Heart left ventricle (tissue), 16 donors: ENCODE measurements around the gene TXNRD3. TPM values are rescaled to one million over a fixed set of nuclear protein-coding genes. Genes with fewer than 3 reads are reported as not detected.

ENCODE experiments used
- ATAC-seq, 4 donors: fragments of 200-7000 bp; cut with Tn5 transposase; one replicate each; pipeline ENCODE4 v1.9.1; 2020 to 2022; ENCODE audit warnings: moderate library complexity in 4 of 4, mild to moderate bottlenecking in 3 of 4, moderate number of reproducible peaks in 1 of 4
- DNase-seq, 5 donors: peaks; one replicate each; pipeline ENCODE4 v3.0.0-alpha.2; 2020
- H3K27ac ChIP-seq, 12 donors: fragments of 200-600 bp; sonication (generic) in 4 of 12; one replicate each; pipeline versions ENCODE4 v1.5.0 to v1.8.0; 2016 to 2022; ENCODE audit warnings: mild to moderate bottlenecking in 2 of 12
- H3K27me3 ChIP-seq, 9 donors: fragments of 200-600 bp; sonication (generic) in 2 of 9; one replicate each; pipeline versions ENCODE4 v1.5.1 to v1.8.0; 2016 to 2022; ENCODE audit warnings: mild to moderate bottlenecking in 3 of 9
- H3K36me3 ChIP-seq, 9 donors: fragments of 200-600 bp; sonication (generic) in 2 of 9; one replicate each; pipeline versions ENCODE4 v1.5.0 to v1.8.0; 2018 to 2022; ENCODE audit warnings: mild to moderate bottlenecking in 2 of 9
- H3K4me1 ChIP-seq, 12 donors: fragments of 200-600 bp; sonication (generic) in 4 of 12; one replicate each; pipeline versions ENCODE4 v1.5.0 to v1.8.0; 2016 to 2022; ENCODE audit warnings: mild to moderate bottlenecking in 3 of 12
- H3K4me3 ChIP-seq, 12 donors: fragments of 200-600 bp; sonication (generic) in 4 of 12; one replicate each; pipeline versions ENCODE4 v1.5.0 to v1.8.0; 2017 to 2022; ENCODE audit warnings: mild to moderate bottlenecking in 9 of 12, moderate library complexity in 4 of 12
- H3K9me3 ChIP-seq, 12 donors: fragments of 200-600 bp; sonication (generic) in 4 of 12; one replicate each; pipeline versions ENCODE4 v1.5.0 to v1.8.0; 2016 to 2022; ENCODE audit warnings: mild to moderate bottlenecking in 1 of 12
- POLR2A ChIP-seq, 2 donors: fragments of 450-650 bp; IDR thresholded peaks; one replicate each; pipeline ENCODE4 v1.6.1; 2017; ENCODE audit warnings: antibody characterized with exemption in 2 of 2, mild to moderate bottlenecking in 2 of 2, moderate library complexity in 2 of 2
- WGBS, 4 donors: extraction: QIAGEN DNeasy Blood & Tissue Kit in 2 of 4; methylation state at CpG; one replicate each; pipeline versions ENCODE4 v1.1.5 to v1.1.7; 2013 to 2018; 5-methylcytosine and 5-hydroxymethylcytosine counted together
- intact Hi-C, 10 donors: fragments of 100-400 bp; cut with DNase I; formaldehyde crosslinking; loops; one replicate each; pipeline versions ENCODE4 v1.11.1 to v1.14.2; 2022
- polyA plus RNA-seq, 2 donors: library from polyadenylated mRNA; stranded (reverse); fragments of 200-250 nt; gene quantifications; one replicate each; pipeline ENCODE4 v1.2.3, GENCODE V29; 2013
- total RNA-seq, 9 donors: library from RNA; depleted of rRNA in 2 of 9; stranded (reverse); fragments of >200 nt in 2 of 9; fragmentation: NEBNext Ultra II Directional in 3 of 9; extraction: Animal tissue kit (Norgen Biotek cat#: 25700) in 3 of 9; gene quantifications; one replicate each; pipeline versions ENCODE4 v1.1.0 to v1.2.4, GENCODE V29; 2016 to 2023
- TF ChIP-seq, protein P1 (sequence below), 12 donors: fragments of 200-600 bp; sonication (generic) in 4 of 12; IDR thresholded peaks; one replicate each; pipeline versions ENCODE4 v1.5.0 to v1.8.0; 2018 to 2022; ENCODE audit warnings: antibody characterized with exemption in 12 of 12, mild to moderate bottlenecking in 5 of 12
- donor health status: ischemic (EF 13 %, LVEDD 7.1; RV severe dilation, severe dysfunction).
- donor health status: healthy with polysubstance abuse.
- donor health status: DM: no; HTN: yes; CAD: no.
- donor health status: DM: no; HTN: no; CAD: no.
- donor health status: ischemic (EF 25% LVEDD 6.9; RV normal size, moderate dysfunction).
- donor health status: ischemic (EF 25% LVEDD 5.7; RV mildly dilated, moderate dysfunction).
- donor health status: healthy.
- donor health status: DM: yes; HTN: yes; CAD: no.
- donor health status: ischemic (EF 35%, LVEDD 5.7; RV mildly dilated, moderate dysfunction).
- donor health status: nonischemic (EF 11% LVEDD 7.7; RV severe dilation, severe dysfunction).
- donor health status: DM: yes; HTN: yes; CAD: no.
- donor health status: PGD.
- donor health status: ischemic (EF 29% LVEDD 5.4; RV normal size, mild dysfunction).
- donor health status: nonischemic (EF 23%, LVEDD 6.1; RV moderate dilation, normal function).

The TXNRD3 gene
- total and polyA plus RNA-seq, 11 donors, result 1.7 to 8.2 (median 5.7) TPM

DNA sequence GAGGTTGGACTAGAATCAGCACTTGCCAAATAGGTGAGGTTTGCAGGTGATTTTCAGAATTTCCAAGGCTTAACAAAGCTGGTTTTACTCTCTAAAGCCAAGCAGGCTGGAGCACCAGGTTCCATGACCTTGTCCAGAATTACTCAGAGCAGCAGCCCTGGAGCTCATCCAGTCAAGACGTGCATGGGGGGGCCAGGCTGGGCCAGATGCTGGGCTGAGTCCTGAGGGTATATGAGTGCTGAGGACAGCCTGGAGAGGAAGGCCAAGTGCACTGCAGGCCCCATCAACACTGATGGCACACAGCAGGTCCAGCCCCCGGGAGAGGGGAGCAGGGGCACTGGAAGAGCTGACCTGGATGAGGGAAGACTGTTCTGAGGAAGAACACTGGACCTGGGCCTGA is 3.0 kb upstream of the TXNRD3 start:
- intact Hi-C loops, result loop anchor here in 1 of 10 donors (10.0 kb wide), 1 partner anchor 133 kb away; the partner anchor contains the start of gene CHST13
- Histone ChIP-seq H3K27ac (no peak overlapping the region), H3K4me1 (peaks cover 0 to 24% (median 8%) of the 10 kb centered on the region in 12 donors), H3K9me3 (no peaks in the 10 kb centered on the region), H3K4me3 (no peak overlapping the region), H3K36me3 (no peaks in the 10 kb centered on the region), H3K27me3 (peaks cover 0 to 20% (median 0%) of the 10 kb centered on the region in 9 donors)
- WGBS, 4 donors, result 64 to 69% (median 66%) methylated on average over 2 of the region's 2 CpGs
- DNase-seq, result no peak
- ATAC-seq, result no peak
- TF ChIP-seq, protein P1, sequence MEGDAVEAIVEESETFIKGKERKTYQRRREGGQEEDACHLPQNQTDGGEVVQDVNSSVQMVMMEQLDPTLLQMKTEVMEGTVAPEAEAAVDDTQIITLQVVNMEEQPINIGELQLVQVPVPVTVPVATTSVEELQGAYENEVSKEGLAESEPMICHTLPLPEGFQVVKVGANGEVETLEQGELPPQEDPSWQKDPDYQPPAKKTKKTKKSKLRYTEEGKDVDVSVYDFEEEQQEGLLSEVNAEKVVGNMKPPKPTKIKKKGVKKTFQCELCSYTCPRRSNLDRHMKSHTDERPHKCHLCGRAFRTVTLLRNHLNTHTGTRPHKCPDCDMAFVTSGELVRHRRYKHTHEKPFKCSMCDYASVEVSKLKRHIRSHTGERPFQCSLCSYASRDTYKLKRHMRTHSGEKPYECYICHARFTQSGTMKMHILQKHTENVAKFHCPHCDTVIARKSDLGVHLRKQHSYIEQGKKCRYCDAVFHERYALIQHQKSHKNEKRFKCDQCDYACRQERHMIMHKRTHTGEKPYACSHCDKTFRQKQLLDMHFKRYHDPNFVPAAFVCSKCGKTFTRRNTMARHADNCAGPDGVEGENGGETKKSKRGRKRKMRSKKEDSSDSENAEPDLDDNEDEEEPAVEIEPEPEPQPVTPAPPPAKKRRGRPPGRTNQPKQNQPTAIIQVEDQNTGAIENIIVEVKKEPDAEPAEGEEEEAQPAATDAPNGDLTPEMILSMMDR (IDR thresholded peaks at IDR 0.05), result no peak
- no peak for TF ChIP-seq POLR2A (IDR thresholded peaks at IDR 0.05)

DNA sequence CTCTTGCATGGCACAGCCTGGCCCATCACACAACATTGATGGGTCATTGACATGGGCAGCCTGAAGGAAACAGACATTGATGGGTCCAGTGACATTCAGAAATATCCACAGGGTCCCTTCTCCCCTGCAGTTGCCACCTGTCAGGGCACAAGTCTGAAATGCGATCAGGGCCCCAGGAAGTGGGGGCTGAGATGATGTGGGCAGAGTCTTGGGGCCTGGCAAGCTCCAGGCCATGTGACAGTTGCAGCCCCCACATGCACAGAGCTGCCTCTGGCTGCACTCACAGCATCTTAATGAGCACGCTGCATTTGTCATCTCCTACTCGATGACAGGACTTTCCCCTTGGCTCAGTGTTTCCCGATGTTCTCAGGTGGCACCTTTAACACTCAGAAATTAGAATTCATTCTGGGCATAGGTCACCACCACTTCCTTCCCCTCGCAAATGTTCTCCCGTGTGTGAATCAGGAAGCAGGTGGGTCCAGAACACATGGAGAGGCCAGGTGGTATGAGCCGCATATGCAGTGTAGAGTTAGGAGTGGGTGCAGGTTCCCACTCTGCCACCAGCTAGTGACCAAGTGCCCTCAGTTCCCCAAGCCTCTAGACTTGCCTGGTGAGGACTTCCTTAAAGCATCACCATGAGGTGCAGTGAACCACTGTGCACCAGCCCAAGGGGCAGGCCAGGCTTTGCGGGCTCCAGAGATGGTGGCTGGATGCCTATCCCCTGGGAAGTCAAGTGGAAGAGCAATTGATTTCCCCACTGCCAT is 1.6 kb upstream of the TXNRD3 start:
- Histone ChIP-seq H3K4me1 (peaks cover 0 to 24% (median 6%) of the 10 kb centered on the region in 12 donors), H3K27ac (no peak overlapping the region), H3K4me3 (no peak overlapping the region), H3K27me3 (peaks cover 0 to 12% (median 0%) of the 10 kb centered on the region in 9 donors), H3K9me3 (no peaks in the 10 kb centered on the region), H3K36me3 (no peaks in the 10 kb centered on the region)
- WGBS, 4 donors, result 61 to 78% (median 72%) methylated on average over 7 to 8 of the region's 8 CpGs
- ATAC-seq, result no peak
- no peak for DNase-seq
- intact Hi-C loops, result loop anchor here in 1 of 10 donors (10.0 kb wide), 1 partner anchor 132 kb away; the partner anchor contains the start of gene CHST13
- TF ChIP-seq, protein P1 (IDR thresholded peaks at IDR 0.05), result no peak
- no peak for TF ChIP-seq POLR2A (IDR thresholded peaks at IDR 0.05)

DNA sequence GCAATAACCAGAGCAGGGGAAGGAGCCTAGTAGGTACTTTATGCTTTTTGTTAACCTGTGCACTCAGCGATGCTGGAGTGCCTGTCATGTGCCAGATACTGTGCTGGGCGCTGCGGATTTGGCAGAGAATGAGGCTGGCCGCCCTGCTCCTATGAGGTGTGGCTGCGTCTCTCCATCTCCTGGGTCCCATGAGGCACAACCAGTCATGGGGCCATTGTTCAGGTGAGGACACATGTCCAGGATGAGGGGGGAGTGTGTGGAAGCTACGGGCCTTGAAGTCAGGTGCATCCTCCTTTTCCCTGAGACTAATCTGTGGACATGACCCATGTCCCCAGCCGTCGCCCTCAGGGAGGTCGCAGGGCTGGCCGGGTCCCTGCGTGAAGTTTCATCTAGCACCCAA is 963 bp upstream of the TXNRD3 start:
- DNase-seq, result no peak
- H3K4me1 ChIP-seq, result peaks cover 0 to 24% (median 6%) of the 10 kb centered on the region in 12 donors
- 87 to 91% (median 89%) methylated on average over 8 to 11 of the region's 11 CpGs for WGBS, 4 donors
- peaks cover 0 to 8% (median 0%) of the 10 kb centered on the region in 9 donors for H3K27me3 ChIP-seq
- H3K27ac ChIP-seq, result no peak overlapping the region
- no peaks in the 10 kb centered on the region for H3K36me3 ChIP-seq
- H3K4me3 ChIP-seq, result no peak overlapping the region
- intact Hi-C loops, result loop anchor here in 1 of 10 donors (10.0 kb wide), 1 partner anchor 131 kb away; the partner anchor contains the start of gene CHST13
- H3K9me3 ChIP-seq, result no peaks in the 10 kb centered on the region
- no peak for ATAC-seq
- no peak for TF ChIP-seq POLR2A (IDR thresholded peaks at IDR 0.05)
- TF ChIP-seq, protein P1 (IDR thresholded peaks at IDR 0.05), result no peak

DNA sequence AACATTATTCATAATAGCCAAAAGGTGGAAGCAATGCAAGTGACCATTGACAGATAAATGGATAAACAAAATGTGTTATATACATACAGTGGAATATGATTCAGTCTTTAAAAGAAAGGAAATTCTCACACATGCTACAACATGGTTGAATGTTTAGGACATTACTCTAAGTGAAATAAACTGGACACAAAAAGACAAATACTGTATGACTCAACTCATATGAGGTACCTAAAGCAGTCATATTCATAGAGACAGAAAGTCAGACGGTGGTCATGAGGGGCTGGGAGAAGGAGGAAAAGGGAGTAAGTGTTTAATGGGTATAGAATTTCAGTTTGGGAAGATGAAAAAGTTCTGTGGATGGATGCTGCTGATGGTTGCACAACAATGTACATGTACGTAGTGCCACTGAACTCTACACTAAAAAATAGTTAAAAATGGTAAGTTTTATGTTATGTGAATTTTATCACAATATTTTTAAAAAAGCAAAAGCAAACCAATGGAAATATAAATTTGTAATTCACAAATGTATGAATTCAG is 5.3 kb downstream of the TXNRD3 start:
- Histone ChIP-seq H3K27me3 (peaks cover 0 to 2% (median 0%) of the 10 kb centered on the region in 9 donors), H3K9me3 (peaks cover 0 to 7% (median 0%) of the 10 kb centered on the region in 12 donors), H3K4me3 (no peak overlapping the region), H3K27ac (no peak overlapping the region), H3K36me3 (peaks cover 0 to 7% (median 0%) of the 10 kb centered on the region in 9 donors), H3K4me1 (peaks cover 0 to 12% (median 6%) of the 10 kb centered on the region in 12 donors)
- intact Hi-C loops, result loop anchor here in 1 of 10 donors (10.0 kb wide), 1 partner anchor 125 kb away; the partner anchor contains the start of gene CHST13
- WGBS, 4 donors, result 70 to 86% (median 81%) methylated on average over 2 of the region's 2 CpGs
- DNase-seq, result no peak
- no peak for TF ChIP-seq POLR2A (IDR thresholded peaks at IDR 0.05)
- no peak for ATAC-seq
